Measurements from ENCODE around the gene MICU2.
"Not testable (repeated sequence)": the region's sequence is repeated elsewhere in the genome, so short reads cannot be mapped to it uniquely, and the experiment has no call there.

Gene MICU2

GRCh38 chr13:21595546-21595822 lies 8.5 kb downstream of the MICU2 start:
- no peak for TF ChIP-seq CTCF (IDR thresholded peaks at IDR 0.05; ENCODE audit: control insufficient read depth, extremely low read depth, insufficient read depth)
- no peak for DNase-seq (ENCODE audit: low read depth)
- no peak overlapping the region for H3K4me3 ChIP-seq (ENCODE audit: low read depth, low read length)

- TF ChIP-seq CTCF (IDR thresholded peaks at IDR 0.05; ENCODE audit: control insufficient read depth, extremely low read depth, insufficient read depth) = no peak
- no peak overlapping the region for H3K4me3 ChIP-seq (ENCODE audit: low read depth, low read length)
- DNase-seq (ENCODE audit: low read depth) = no peak
Observed at GRCh38 chr13:21594715-21595545, 9.0 kb downstream of the MICU2 start.

- not testable (repeated sequence) for H3K4me3 ChIP-seq (ENCODE audit: low read depth, low read length); DNase-seq (ENCODE audit: low read depth)
Observed at GRCh38 chr13:21590665-21591456, 13.1 kb downstream of the MICU2 start.

GRCh38 chr13:21590231-21590630 lies 13.7 kb downstream of the MICU2 start:
- no peak for TF ChIP-seq CTCF (IDR thresholded peaks at IDR 0.05; ENCODE audit: control insufficient read depth, extremely low read depth, insufficient read depth)
- no peak for DNase-seq (ENCODE audit: low read depth)
- H3K4me3 ChIP-seq (ENCODE audit: low read depth, low read length) = no peak overlapping the region

GRCh38 chr13:21589510-21589909 lies 14.5 kb downstream of the MICU2 start:
- DNase-seq (ENCODE audit: low read depth); H3K4me3 ChIP-seq (ENCODE audit: low read depth, low read length): not testable (repeated sequence)

GRCh38 chr13:21588411-21588810 lies 15.6 kb downstream of the MICU2 start:
- not testable (repeated sequence) for H3K4me3 ChIP-seq (ENCODE audit: low read depth, low read length); DNase-seq (ENCODE audit: low read depth)

GRCh38 chr13:21584973-21585592 lies 18.9 kb downstream of the MICU2 start:
- TF ChIP-seq CTCF (IDR thresholded peaks at IDR 0.05; ENCODE audit: control insufficient read depth, extremely low read depth, insufficient read depth) = no peak
- no peak for DNase-seq (ENCODE audit: low read depth)
- no peak overlapping the region for H3K4me3 ChIP-seq (ENCODE audit: low read depth, low read length)

- H3K4me3 ChIP-seq (ENCODE audit: low read depth, low read length) = no peak overlapping the region
- TF ChIP-seq CTCF (IDR thresholded peaks at IDR 0.05; ENCODE audit: control insufficient read depth, extremely low read depth, insufficient read depth) = no peak
- DNase-seq (ENCODE audit: low read depth) = no peak
Observed at GRCh38 chr13:21583478-21583877, 20.5 kb downstream of the MICU2 start.
